CD8-positive, alpha-beta memory T cell (primary cell): Measurements from ENCODE around the gene PLLP. TPM values are rescaled to one million over a fixed set of nuclear protein-coding genes. Genes with fewer than 3 reads are reported as not detected.
A peak's percentile ranks its signal among the peaks of the same experiment; 100 is the strongest.

Source experiments
- CTCF ChIA-PET: fragments of 350-600 bp; sonication (Branson Sonifier 250); formaldehyde crosslinking; loops from one replicate; lab custom pipeline; 2021; ENCODE audit warnings: antibody characterized with exemption; lab: Charles Lee
- POLR2A ChIA-PET: fragments of 350-600 bp; sonication (Branson Sonifier 250); formaldehyde crosslinking; loops from one replicate; lab custom pipeline; 2021; ENCODE audit warnings: antibody characterized with exemption; lab: Charles Lee
- DNase-seq, 5 donors: peaks; one replicate each; pipeline versions ENCODE4 v3.0.0 to v3.0.0-alpha.2; 2020 to 2022; ENCODE audit warnings: mixed read lengths in 1 of 5
- H3K27ac ChIP-seq: one replicate; pipeline ENCODE4 v1.7.0; 2013; ENCODE audit warnings: low read depth, mild to moderate bottlenecking, low read length, moderate library complexity
- H3K27me3 ChIP-seq: 2 replicates; pipeline ENCODE4 v1.7.0; 2013; ENCODE audit warnings: low read length, mild to moderate bottlenecking; ENCODE audit not compliant: insufficient read depth, poor library complexity, severe bottlenecking
- H3K36me3 ChIP-seq: 2 replicates; pipeline ENCODE4 v1.7.0; 2013; ENCODE audit warnings: mild to moderate bottlenecking, low read length, moderate library complexity; ENCODE audit not compliant: insufficient read depth
- H3K4me1 ChIP-seq: 2 replicates; pipeline ENCODE4 v1.7.0; 2013; ENCODE audit warnings: mild to moderate bottlenecking, low read length, moderate library complexity; ENCODE audit not compliant: insufficient read depth
- H3K4me3 ChIP-seq: 2 replicates; pipeline ENCODE4 v1.7.0; 2013; ENCODE audit warnings: mild to moderate bottlenecking, low read length
- H3K9me3 ChIP-seq: 2 replicates; pipeline ENCODE4 v1.7.0; 2013; ENCODE audit warnings: mild to moderate bottlenecking, low read length
- H3K27ac Mint-ChIP-seq, 8 donors: one replicate each; pipeline ENCODE4 v1.8.0; 2020 to 2021; ENCODE audit warnings: mixed read lengths in 8 of 8, mild to moderate bottlenecking in 6 of 8, inconsistent platforms in 3 of 8, moderate library complexity in 3 of 8
- H3K27me3 Mint-ChIP-seq, 2 donors: one replicate each; pipeline ENCODE4 v1.8.0; 2020 to 2021; ENCODE audit warnings: mixed read lengths in 2 of 2, mild to moderate bottlenecking in 1 of 2, moderate library complexity in 1 of 2
- H3K36me3 Mint-ChIP-seq, 3 donors: one replicate each; pipeline ENCODE4 v1.8.0; 2020 to 2021; ENCODE audit warnings: mixed read lengths in 3 of 3, inconsistent platforms in 1 of 3, mild to moderate bottlenecking in 1 of 3
- H3K4me1 Mint-ChIP-seq, 3 donors: one replicate each; pipeline ENCODE4 v1.8.0; 2020 to 2021; ENCODE audit warnings: mixed read lengths in 3 of 3, inconsistent platforms in 1 of 3, mild to moderate bottlenecking in 1 of 3
- H3K4me3 Mint-ChIP-seq, 7 donors: one replicate each; pipeline ENCODE4 v1.8.0; 2020 to 2021; ENCODE audit warnings: mixed read lengths in 7 of 7, mild to moderate bottlenecking in 6 of 7, moderate library complexity in 4 of 7, inconsistent platforms in 2 of 7
- H3K9me3 Mint-ChIP-seq, 5 donors: one replicate each; pipeline ENCODE4 v1.8.0; 2020 to 2022; ENCODE audit warnings: mixed read lengths in 5 of 5, mild to moderate bottlenecking in 3 of 5, moderate library complexity in 2 of 5, inconsistent platforms in 1 of 5
- polyA plus RNA-seq: library from polyadenylated mRNA; unstranded; fragments of 300-500 nt; fragmentation: Illumina TruSeq; gene quantifications from one replicate; pipeline ENCODE4 v1.2.3, GENCODE V29; 2021
- total RNA-seq, 2 experiments: library from RNA; stranded (reverse); gene quantifications; one replicate each; pipeline ENCODE4 v1.2.3, GENCODE V29; 2021

The PLLP gene
- total RNA-seq (under 1 TPM in 1 of 2 experiments, not detected in 1; 0.49 TPM), polyA plus RNA-seq (0.72 TPM)

DNA sequence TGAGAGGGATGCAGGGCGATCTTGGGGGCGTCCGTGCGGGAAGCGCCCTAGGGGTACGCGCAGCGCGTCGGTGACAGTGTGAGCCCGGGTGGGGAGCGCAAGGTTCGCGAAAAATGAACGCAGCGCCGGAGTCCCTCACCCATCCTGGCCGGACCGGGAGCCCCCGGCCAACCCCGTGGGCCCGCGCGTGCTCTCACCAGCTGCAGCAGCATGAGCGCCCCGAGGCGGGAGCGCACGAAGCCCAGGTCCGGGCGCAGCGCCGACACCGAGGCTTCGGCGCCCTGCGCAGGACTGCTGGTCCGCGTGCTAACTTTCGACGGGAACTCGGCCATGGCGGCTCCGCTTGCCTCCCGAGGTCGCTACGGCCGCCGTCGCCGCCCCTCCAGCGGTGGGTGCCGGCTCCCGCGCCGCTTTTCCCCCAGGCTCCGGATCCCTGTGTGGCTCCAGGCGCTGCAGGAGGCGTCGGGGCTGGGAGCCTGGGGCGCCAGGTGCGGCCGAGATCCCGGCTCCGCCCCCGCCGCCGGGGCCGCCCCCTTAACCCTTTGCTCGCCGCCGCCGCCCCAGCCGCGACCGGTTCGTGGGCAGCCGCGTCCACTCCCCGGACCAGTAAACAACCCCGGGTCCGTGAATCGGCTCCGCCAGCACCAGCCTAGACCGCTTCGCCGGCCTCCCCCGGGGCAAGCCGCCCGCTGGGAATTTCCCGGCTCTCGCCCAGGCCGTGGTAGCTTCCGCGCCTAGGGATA lies at the start of gene PLLP:
Gene PLLP (minus strand): TSS at position 464 of the 743 bp plus-strand sequence. CDS start 132 bp downstream, at position 332.
- Mint-ChIP-seq H3K27me3 (peaks cover 17 to 24% of the 10 kb centered on the region in 2 donors), H3K36me3 (no peaks in the 10 kb centered on the region), H3K4me3 (peak within 1 kb of the TSS; percentile 58 to 89 (median 71)), H3K4me1 (peaks cover 7 to 19% (median 17%) of the 10 kb centered on the region in 3 donors), H3K27ac (peak within 1 kb of the TSS in 1 of 8 donors; percentile 21), H3K9me3 (no peaks in the 10 kb centered on the region)
- POLR2A ChIA-PET, result no interaction called here
- peaks cover 10% of the 10 kb centered on the region for H3K27me3 ChIP-seq
- peaks cover 16% of the 10 kb centered on the region for H3K4me1 ChIP-seq
- no peaks in the 10 kb centered on the region for H3K36me3 ChIP-seq
- H3K9me3 ChIP-seq, result no peaks in the 10 kb centered on the region
- peak in 4 of 5 donors; percentile 13 to 59 (median 32) for DNase-seq
- peak within 1 kb of the TSS; percentile 53 for H3K4me3 ChIP-seq
- CTCF ChIA-PET, result no interaction called here
- H3K27ac ChIP-seq, result peak within 1 kb of the TSS; percentile 4

DNA sequence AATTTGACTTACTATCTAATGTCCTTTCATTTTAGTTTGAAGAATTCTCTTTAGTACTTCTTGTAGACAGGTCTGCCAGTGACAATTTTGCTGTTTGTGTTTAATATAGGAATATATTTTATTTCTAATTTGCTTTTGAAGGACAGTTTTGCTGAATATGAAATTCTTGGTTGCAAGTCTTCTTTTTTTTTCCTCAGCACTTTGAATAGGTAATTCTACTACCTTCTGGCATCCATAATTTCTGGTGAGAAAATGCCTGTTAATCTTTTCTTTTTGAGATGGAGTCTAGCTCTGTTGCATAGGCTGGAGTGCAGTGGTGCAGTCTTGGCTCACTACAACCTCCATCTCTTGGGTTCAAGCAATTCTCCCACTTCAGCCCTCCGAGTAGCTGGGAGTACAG lies 48.9 kb upstream of the PLLP start:
- Mint-ChIP-seq H3K4me1 (no peaks in the 10 kb centered on the region), H3K27ac (no peak overlapping the region), H3K4me3 (no peak overlapping the region), H3K36me3 (no peaks in the 10 kb centered on the region), H3K9me3 (peaks cover 0 to 12% (median 4%) of the 10 kb centered on the region in 5 donors), H3K27me3 (peaks cover 20 to 24% of the 10 kb centered on the region in 2 donors)
- H3K9me3 ChIP-seq, result no peaks in the 10 kb centered on the region
- no peaks in the 10 kb centered on the region for H3K36me3 ChIP-seq
- H3K27me3 ChIP-seq, result no peaks in the 10 kb centered on the region
- H3K4me3 ChIP-seq, result no peak overlapping the region
- CTCF ChIA-PET, result no interaction called here
- DNase-seq, result no peak
- H3K4me1 ChIP-seq, result no peaks in the 10 kb centered on the region
- H3K27ac ChIP-seq, result no peak overlapping the region
- POLR2A ChIA-PET, result no interaction called here

DNA sequence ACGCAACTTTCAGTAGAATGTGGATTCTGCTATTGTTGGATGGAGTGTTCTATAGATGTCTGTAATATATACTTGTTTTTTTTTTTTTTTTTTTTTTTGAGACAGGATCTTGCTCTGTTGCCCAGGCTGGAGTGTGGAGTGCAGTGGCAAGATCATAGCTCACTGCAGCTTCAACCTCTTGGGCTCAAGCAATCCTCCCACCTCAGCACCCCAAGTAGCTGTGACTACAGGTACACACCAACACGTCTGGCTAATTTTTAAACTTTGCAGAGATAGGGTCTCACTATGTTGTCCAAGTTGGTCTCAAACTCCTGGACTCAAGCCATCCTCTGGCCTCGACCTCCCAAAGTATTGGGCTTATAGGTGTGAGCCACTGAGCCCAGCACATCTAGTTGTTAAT lies 46.9 kb upstream of the PLLP start:
- Histone ChIP-seq H3K36me3 (no peaks in the 10 kb centered on the region), H3K27me3 (no peaks in the 10 kb centered on the region), H3K9me3 (peaks cover under 1% of the 10 kb centered on the region), H3K27ac (no peak overlapping the region), H3K4me1 (no peaks in the 10 kb centered on the region), H3K4me3 (no peak overlapping the region)
- DNase-seq, result no peak
- Mint-ChIP-seq H3K4me1 (no peaks in the 10 kb centered on the region), H3K9me3 (peaks cover 4 to 11% (median 6%) of the 10 kb centered on the region in 5 donors), H3K27me3 (peaks cover 13 to 21% of the 10 kb centered on the region in 2 donors), H3K27ac (no peak overlapping the region), H3K36me3 (no peaks in the 10 kb centered on the region), H3K4me3 (no peak overlapping the region)
- ChIA-PET POLR2A (no interaction called here), CTCF (no interaction called here)

- no peaks in the 10 kb centered on the region for H3K36me3 ChIP-seq
- H3K9me3 ChIP-seq, result peaks cover 3% of the 10 kb centered on the region
- Mint-ChIP-seq H3K9me3 (peaks cover 4 to 11% (median 6%) of the 10 kb centered on the region in 5 donors), H3K4me1 (no peaks in the 10 kb centered on the region), H3K27ac (no peak overlapping the region), H3K27me3 (peaks cover 7 to 8% of the 10 kb centered on the region in 2 donors), H3K4me3 (no peak overlapping the region), H3K36me3 (no peaks in the 10 kb centered on the region)
- no peaks in the 10 kb centered on the region for H3K27me3 ChIP-seq
- H3K27ac ChIP-seq, result no peak overlapping the region
- ChIA-PET CTCF (no interaction called here), POLR2A (no interaction called here)
- DNase-seq, result no peak
- no peaks in the 10 kb centered on the region for H3K4me1 ChIP-seq
- H3K4me3 ChIP-seq, result no peak overlapping the region
Measured at GRCh38 chr16:57329718-57330327, 45.4 kb upstream of the PLLP start.

GRCh38 chr16:57325458-57325857 lies 41.0 kb upstream of the PLLP start:
- POLR2A ChIA-PET, result no interaction called here
- Histone ChIP-seq H3K27me3 (no peaks in the 10 kb centered on the region), H3K4me3 (no peak overlapping the region), H3K27ac (no peak overlapping the region), H3K36me3 (no peaks in the 10 kb centered on the region), H3K9me3 (peaks cover 3% of the 10 kb centered on the region), H3K4me1 (no peaks in the 10 kb centered on the region)
- Mint-ChIP-seq H3K36me3 (no peaks in the 10 kb centered on the region), H3K27me3 (peaks cover 0 to 3% of the 10 kb centered on the region in 2 donors), H3K9me3 (peaks cover 0 to 6% (median 2%) of the 10 kb centered on the region in 5 donors), H3K4me3 (no peak overlapping the region), H3K27ac (no peak overlapping the region), H3K4me1 (no peaks in the 10 kb centered on the region)
- CTCF ChIA-PET, result no interaction called here
- DNase-seq, result no peak

DNA sequence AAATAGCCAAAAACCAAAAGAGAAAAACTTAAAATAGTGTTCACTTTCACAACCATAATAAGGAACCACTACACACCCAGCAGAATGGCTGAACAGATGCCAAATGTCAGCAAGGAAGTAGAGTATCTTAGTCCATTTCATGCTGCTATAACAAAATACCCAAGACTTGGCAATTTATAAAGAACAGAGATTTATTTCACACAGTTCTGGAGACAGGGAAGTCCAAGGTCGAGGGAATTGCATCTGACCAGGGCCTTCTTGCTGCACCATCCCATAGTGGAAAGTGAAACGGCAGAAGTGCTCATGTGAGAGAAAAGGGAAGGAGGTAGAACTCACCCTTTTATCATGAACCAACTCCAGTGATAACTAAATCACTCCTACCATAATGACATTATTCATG lies 40.3 kb upstream of the PLLP start:
- Histone ChIP-seq H3K9me3 (peaks cover 3% of the 10 kb centered on the region), H3K27ac (no peak overlapping the region), H3K27me3 (no peaks in the 10 kb centered on the region), H3K36me3 (no peaks in the 10 kb centered on the region), H3K4me3 (no peak overlapping the region), H3K4me1 (no peaks in the 10 kb centered on the region)
- CTCF ChIA-PET, result no interaction called here
- Mint-ChIP-seq H3K9me3 (peaks cover 0 to 6% (median 2%) of the 10 kb centered on the region in 5 donors), H3K27me3 (peaks cover 0 to 4% of the 10 kb centered on the region in 2 donors), H3K4me1 (no peaks in the 10 kb centered on the region), H3K27ac (peak overlapping the region in 1 of 8 donors; percentile 83), H3K4me3 (no peak overlapping the region), H3K36me3 (no peaks in the 10 kb centered on the region)
- POLR2A ChIA-PET, result no interaction called here
- DNase-seq, result no peak

GRCh38 chr16:57319646-57320045 lies 35.2 kb upstream of the PLLP start:
- H3K27ac ChIP-seq, result no peak overlapping the region
- H3K27ac Mint-ChIP-seq, result no peak overlapping the region
- H3K9me3 Mint-ChIP-seq, result no peaks in the 10 kb centered on the region
- H3K27me3 Mint-ChIP-seq, result peaks cover 5 to 11% of the 10 kb centered on the region in 2 donors
- H3K36me3 Mint-ChIP-seq, result no peaks in the 10 kb centered on the region
- no peaks in the 10 kb centered on the region for H3K4me1 ChIP-seq
- CTCF ChIA-PET, result no interaction called here
- no peaks in the 10 kb centered on the region for H3K36me3 ChIP-seq
- peaks cover 2 to 5% (median 5%) of the 10 kb centered on the region in 3 donors for H3K4me1 Mint-ChIP-seq
- no peaks in the 10 kb centered on the region for H3K9me3 ChIP-seq
- no peaks in the 10 kb centered on the region for H3K27me3 ChIP-seq
- no peak overlapping the region for H3K4me3 ChIP-seq
- POLR2A ChIA-PET, result no interaction called here
- H3K4me3 Mint-ChIP-seq, result no peak overlapping the region
- DNase-seq, result no peak

DNA sequence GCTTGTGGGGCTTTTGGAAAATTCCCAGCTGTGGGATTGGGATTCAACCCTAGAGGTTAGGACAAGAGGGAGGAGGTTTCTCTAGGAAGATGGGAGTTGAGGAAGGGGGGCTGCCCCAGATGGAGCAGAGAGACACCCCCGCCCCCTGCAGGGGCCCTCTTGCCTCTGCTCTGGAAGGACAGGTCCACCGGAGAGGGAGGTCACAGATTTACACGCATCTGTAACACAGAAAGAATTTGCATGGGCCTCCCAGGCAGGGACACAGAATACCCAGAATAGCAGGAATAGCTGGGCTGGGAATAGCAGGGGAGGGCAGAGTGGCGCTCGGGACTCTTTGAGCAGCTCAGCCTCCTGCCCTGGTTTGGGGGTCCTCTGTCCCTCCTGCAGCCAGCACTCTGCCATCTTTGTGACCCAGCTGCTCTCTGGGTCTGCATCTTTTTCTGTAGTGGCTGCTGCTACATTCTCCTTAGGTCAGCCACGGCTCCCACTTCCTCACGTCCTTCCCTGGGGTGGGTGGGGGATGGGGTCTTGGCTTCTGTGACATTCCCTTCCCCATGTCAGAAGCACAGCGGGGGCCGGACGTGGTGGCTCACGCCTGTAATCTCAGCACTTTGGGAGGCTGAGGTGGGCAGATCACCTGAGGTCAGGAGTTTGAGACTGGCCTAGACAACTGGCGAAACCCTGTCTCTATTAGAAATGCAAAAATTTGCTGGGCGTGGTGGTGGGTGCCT lies 33.9 kb upstream of the PLLP start:
- ChIA-PET POLR2A (no interaction called here), CTCF (no interaction called here)
- no peak for DNase-seq
- H3K4me1 Mint-ChIP-seq, result peaks cover 6 to 14% (median 11%) of the 10 kb centered on the region in 3 donors
- H3K36me3 ChIP-seq, result no peaks in the 10 kb centered on the region
- H3K4me1 ChIP-seq, result peaks cover 5% of the 10 kb centered on the region
- H3K27me3 ChIP-seq, result no peaks in the 10 kb centered on the region
- peaks cover 5 to 11% of the 10 kb centered on the region in 2 donors for H3K27me3 Mint-ChIP-seq
- no peak overlapping the region for H3K27ac Mint-ChIP-seq
- no peaks in the 10 kb centered on the region for H3K36me3 Mint-ChIP-seq
- H3K9me3 ChIP-seq, result no peaks in the 10 kb centered on the region
- no peak overlapping the region for H3K4me3 ChIP-seq
- H3K9me3 Mint-ChIP-seq, result no peaks in the 10 kb centered on the region
- no peak overlapping the region for H3K4me3 Mint-ChIP-seq
- no peak overlapping the region for H3K27ac ChIP-seq
